Fibroblast of lung (primary cell): ENCODE data around the gene LHX5. TPM values are rescaled to one million over a fixed set of nuclear protein-coding genes. Genes with fewer than 3 reads are reported as not detected.

Source experiments
- DNase-seq, 2 donors: peaks; one replicate each; pipeline versions ENCODE4 v3.0.0 to v3.0.0-alpha.2; 2010; ENCODE audit warnings: low read depth in 2 of 2
- H2AFZ ChIP-seq: 2 replicates; pipeline ENCODE4 v1.5.1; 2012; ENCODE audit warnings: low read length, control low read depth, inconsistent platforms
- H3K27ac ChIP-seq: 2 replicates; pipeline ENCODE4 v1.5.1; 2011; ENCODE audit warnings: low read length, control low read depth; ENCODE audit not compliant: insufficient read depth
- H3K27me3 ChIP-seq: 2 replicates; pipeline ENCODE4 v1.5.1; 2011; ENCODE audit warnings: mild to moderate bottlenecking, low read length; ENCODE audit not compliant: control insufficient read depth, insufficient read depth
- H3K36me3 ChIP-seq: 2 replicates; pipeline ENCODE4 v1.5.1; 2011; ENCODE audit warnings: low read length; ENCODE audit not compliant: control insufficient read depth, insufficient read depth
- H3K4me1 ChIP-seq: 2 replicates; pipeline ENCODE4 v1.5.1; 2011; ENCODE audit warnings: low read length; ENCODE audit not compliant: control insufficient read depth, insufficient read depth; ENCODE audit errors: extremely low read depth
- H3K4me2 ChIP-seq: 2 replicates; pipeline ENCODE4 v1.5.1; 2011; ENCODE audit warnings: low read length, control low read depth; ENCODE audit not compliant: insufficient read depth; ENCODE audit errors: extremely low read depth
- H3K4me3 ChIP-seq, 4 experiments: fragments of 200-600 bp in 1 of 4; sonication (generic) in 1 of 4; replicated peaks in 1 of 4; 2 replicates each; pipeline ENCODE4 v1.5.1; 2011 to 2016; ENCODE audit warnings: low read length in 4 of 4, low read depth in 3 of 4, mild to moderate bottlenecking in 3 of 4, control low read depth in 2 of 4, inconsistent platforms in 1 of 4, mixed read lengths in 1 of 4; ENCODE audit not compliant: insufficient read depth in 1 of 4; ENCODE audit errors: control extremely low read depth in 1 of 4
- H3K79me2 ChIP-seq: 2 replicates; pipeline ENCODE4 v1.5.1; 2012; ENCODE audit warnings: mild to moderate bottlenecking, low read length, inconsistent platforms; ENCODE audit not compliant: control insufficient read depth, insufficient read depth
- H3K9ac ChIP-seq: 2 replicates; pipeline ENCODE4 v1.5.1; 2011; ENCODE audit warnings: mild to moderate bottlenecking, low read length, control low read depth; ENCODE audit not compliant: insufficient read depth
- H3K9me3 ChIP-seq: 2 replicates; pipeline ENCODE4 v1.5.1; 2012; ENCODE audit warnings: low read depth, low read length; ENCODE audit not compliant: control insufficient read depth, insufficient read depth
- H4K20me1 ChIP-seq: 2 replicates; pipeline ENCODE4 v1.5.1; 2011; ENCODE audit warnings: low read length; ENCODE audit not compliant: control insufficient read depth, insufficient read depth; ENCODE audit errors: extremely low read depth
- EZH2 ChIP-seq: IDR thresholded peaks from 2 replicates; pipeline ENCODE4 v1.5.1; 2012; ENCODE audit warnings: low read length, control low read depth, mild to moderate bottlenecking; ENCODE audit errors: missing control alignments
- polyA plus RNA-seq, 2 donors: library from polyadenylated mRNA; depleted of rRNA in 1 of 2; stranded (reverse) in 1 of 2; unstranded in 1 of 2; fragments of >200 nt; gene quantifications; 2 replicates each; pipeline ENCODE4 v1.2.1, GENCODE V29; 2011 to 2012; ENCODE audit warnings: missing spikeins in 1 of 2
- total RNA-seq: library from RNA; depleted of rRNA; stranded (reverse); fragments of >200 nt; gene quantifications from 2 replicates; pipeline ENCODE4 v1.2.1, GENCODE V29; 2014
- TF ChIP-seq, protein P1 (sequence below), 2 donors: IDR thresholded peaks in 1 of 2; conservative IDR thresholded peaks in 1 of 2; 1 replicate in 1 of 2; 2 replicates in 1 of 2; pipeline ENCODE4 v1.5.1; 2011 to 2012; ENCODE audit warnings: low read length in 2 of 2, control low read depth in 1 of 2, inconsistent platforms in 1 of 2, low read depth in 1 of 2, mild to moderate bottlenecking in 1 of 2

The LHX5 gene
- total and polyA plus RNA-seq, 2 donors (not counting 1 experiment from before 2014, with no cell fraction given) = not detected

DNA sequence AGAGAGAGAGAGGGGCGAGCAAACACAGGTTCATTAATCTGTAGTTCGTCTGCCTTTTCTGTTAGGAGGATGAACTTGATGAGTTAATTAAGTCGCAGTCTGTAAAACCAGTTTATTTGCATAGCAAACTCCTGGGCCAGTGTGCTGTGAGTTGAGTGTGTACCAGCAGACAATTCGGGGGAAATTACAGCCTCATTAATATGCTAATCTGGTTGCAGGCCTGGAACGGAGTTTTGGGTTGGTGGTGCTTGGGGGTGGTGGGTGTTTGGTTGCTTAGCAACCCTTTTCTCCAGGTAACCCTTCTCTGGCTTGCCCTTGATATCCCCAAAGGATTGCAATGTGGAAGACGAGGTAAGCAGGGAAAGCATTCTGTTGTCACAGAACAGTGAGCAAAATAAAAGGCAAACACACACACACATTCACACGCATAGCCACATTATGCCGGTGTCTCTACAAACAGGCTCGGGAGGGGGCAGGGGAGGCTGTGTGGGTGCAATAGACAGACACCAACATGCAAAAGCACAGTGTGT, 29.2 kb upstream of the LHX5 start:
- Histone ChIP-seq H3K9me3 (no peaks in the 10 kb centered on the region), H4K20me1 (peaks cover 2% of the 10 kb centered on the region), H3K79me2 (no peaks in the 10 kb centered on the region), H3K4me1 (no peaks in the 10 kb centered on the region), H3K27me3 (no peaks in the 10 kb centered on the region), H3K4me3 (no peak overlapping the region), H3K4me2 (no peak overlapping the region), H3K27ac (no peak overlapping the region), H3K9ac (no peak overlapping the region), H2AFZ (no peak overlapping the region), H3K36me3 (no peaks in the 10 kb centered on the region)
- TF ChIP-seq, protein P1, sequence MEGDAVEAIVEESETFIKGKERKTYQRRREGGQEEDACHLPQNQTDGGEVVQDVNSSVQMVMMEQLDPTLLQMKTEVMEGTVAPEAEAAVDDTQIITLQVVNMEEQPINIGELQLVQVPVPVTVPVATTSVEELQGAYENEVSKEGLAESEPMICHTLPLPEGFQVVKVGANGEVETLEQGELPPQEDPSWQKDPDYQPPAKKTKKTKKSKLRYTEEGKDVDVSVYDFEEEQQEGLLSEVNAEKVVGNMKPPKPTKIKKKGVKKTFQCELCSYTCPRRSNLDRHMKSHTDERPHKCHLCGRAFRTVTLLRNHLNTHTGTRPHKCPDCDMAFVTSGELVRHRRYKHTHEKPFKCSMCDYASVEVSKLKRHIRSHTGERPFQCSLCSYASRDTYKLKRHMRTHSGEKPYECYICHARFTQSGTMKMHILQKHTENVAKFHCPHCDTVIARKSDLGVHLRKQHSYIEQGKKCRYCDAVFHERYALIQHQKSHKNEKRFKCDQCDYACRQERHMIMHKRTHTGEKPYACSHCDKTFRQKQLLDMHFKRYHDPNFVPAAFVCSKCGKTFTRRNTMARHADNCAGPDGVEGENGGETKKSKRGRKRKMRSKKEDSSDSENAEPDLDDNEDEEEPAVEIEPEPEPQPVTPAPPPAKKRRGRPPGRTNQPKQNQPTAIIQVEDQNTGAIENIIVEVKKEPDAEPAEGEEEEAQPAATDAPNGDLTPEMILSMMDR (conservative IDR thresholded peaks at IDR 0.05 in 1 of 2, IDR thresholded peaks at IDR 0.05 in 1 of 2; ENCODE audit: low read depth in 1 of 2, low read length in 2 of 2) = no peak
- no peak for TF ChIP-seq EZH2
- DNase-seq = no peak

DNA sequence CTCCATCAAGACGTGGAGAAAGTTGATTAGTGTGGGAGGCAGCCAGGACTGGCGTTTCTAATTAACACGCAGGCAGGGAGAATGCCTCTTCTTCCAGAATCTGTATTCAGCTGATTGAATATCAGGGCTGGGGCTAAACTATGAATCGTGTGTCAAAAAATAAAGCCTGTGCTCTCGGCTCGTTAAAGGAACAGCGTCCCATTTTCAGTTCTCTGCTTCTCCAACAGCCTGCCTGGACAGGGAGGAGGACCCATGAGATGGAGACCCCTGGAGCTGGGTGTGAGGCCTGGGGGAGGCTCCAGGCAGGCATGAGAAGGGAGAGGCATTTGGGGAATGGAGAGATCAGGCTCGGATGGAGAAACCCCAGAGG, 28.6 kb upstream of the LHX5 start:
- no peaks in the 10 kb centered on the region for H3K27me3 ChIP-seq
- no peaks in the 10 kb centered on the region for H3K4me1 ChIP-seq
- no peak for TF ChIP-seq EZH2
- TF ChIP-seq, protein P1 (conservative IDR thresholded peaks at IDR 0.05 in 1 of 2, IDR thresholded peaks at IDR 0.05 in 1 of 2; ENCODE audit: low read depth in 1 of 2, low read length in 2 of 2) = no peak
- H3K4me3 ChIP-seq = no peak overlapping the region
- no peak overlapping the region for H3K27ac ChIP-seq
- H3K36me3 ChIP-seq = no peaks in the 10 kb centered on the region
- no peak overlapping the region for H3K9ac ChIP-seq
- peaks cover 2% of the 10 kb centered on the region for H4K20me1 ChIP-seq
- no peak overlapping the region for H3K4me2 ChIP-seq
- no peak for DNase-seq
- no peaks in the 10 kb centered on the region for H3K9me3 ChIP-seq
- no peaks in the 10 kb centered on the region for H3K79me2 ChIP-seq
- H2AFZ ChIP-seq = no peak overlapping the region

- TF ChIP-seq, protein P1 (conservative IDR thresholded peaks at IDR 0.05 in 1 of 2, IDR thresholded peaks at IDR 0.05 in 1 of 2; ENCODE audit: low read depth in 1 of 2, low read length in 2 of 2) = no peak
- no peak for TF ChIP-seq EZH2
- H3K4me2 ChIP-seq = no peak overlapping the region
- peaks cover 2% of the 10 kb centered on the region for H4K20me1 ChIP-seq
- no peak overlapping the region for H2AFZ ChIP-seq
- H3K27ac ChIP-seq = no peak overlapping the region
- no peaks in the 10 kb centered on the region for H3K9me3 ChIP-seq
- H3K4me3 ChIP-seq = no peak overlapping the region
- no peak overlapping the region for H3K9ac ChIP-seq
- no peaks in the 10 kb centered on the region for H3K4me1 ChIP-seq
- H3K36me3 ChIP-seq = no peaks in the 10 kb centered on the region
- no peaks in the 10 kb centered on the region for H3K27me3 ChIP-seq
- no peak for DNase-seq
- no peaks in the 10 kb centered on the region for H3K79me2 ChIP-seq
Measured at GRCh38 chr12:113498490-113498889, 26.8 kb upstream of the LHX5 start.
